ENCODE results near the gene MACROD2. TPM values are rescaled to one million over a fixed set of nuclear protein-coding genes. Genes with fewer than 3 reads are reported as not detected.

MACROD2 gene
- polyA plus RNA-seq, 1 donor from 2014 or later: 23.2 TPM

DNA sequence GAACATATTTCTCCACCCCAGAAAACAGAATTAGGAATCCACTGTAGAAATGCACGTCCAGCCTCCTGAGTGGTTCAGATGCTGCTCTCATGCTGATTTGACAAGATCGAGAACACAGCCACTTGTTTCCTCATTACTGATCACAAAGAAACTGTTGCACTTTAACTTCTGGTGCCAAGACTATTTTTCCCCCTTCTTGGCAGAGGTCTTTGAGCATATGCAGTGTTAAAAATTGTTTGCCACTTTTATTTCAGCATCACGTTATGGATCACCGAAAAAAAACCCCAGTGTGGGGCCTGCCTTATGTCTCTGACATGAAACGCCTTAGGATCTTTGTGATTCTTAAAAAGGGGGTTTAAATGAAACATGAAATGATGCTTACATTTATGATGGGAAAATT, 1511.0 kb downstream of the MACROD2 start:
- no peak overlapping the region for H3K27ac ChIP-seq (ENCODE audit: low read length)
- no peak overlapping the region for H3K4me3 ChIP-seq (ENCODE audit: low read length)
- H3K27me3 ChIP-seq (ENCODE audit: insufficient read depth, low read depth, low read length): no peaks in the 10 kb centered on the region
- H3K9ac ChIP-seq (ENCODE audit: low read length): no peak overlapping the region
- H3K79me2 ChIP-seq (replicated peaks; ENCODE audit: insufficient read depth, low read length): no peaks in the 10 kb centered on the region
- no peaks in the 10 kb centered on the region for H3K36me3 ChIP-seq (ENCODE audit: insufficient read depth, low read length)
- H3K4me2 ChIP-seq (ENCODE audit: low read length): no peak overlapping the region
- no peak overlapping the region for H2AFZ ChIP-seq (ENCODE audit: low read depth, low read length)
- H4K20me1 ChIP-seq (ENCODE audit: insufficient read depth): no peaks in the 10 kb centered on the region
- H3F3A ChIP-seq (ENCODE audit: insufficient read depth, low read length, poor library complexity, severe bottlenecking): no peaks in the 10 kb centered on the region
- H3K9me2 ChIP-seq (ENCODE audit: insufficient read depth, low read length): no peaks in the 10 kb centered on the region
- TF ChIP-seq TAF1 (IDR thresholded peaks at IDR 0.05; ENCODE audit: low read depth) (no peak), EP300 (conservative IDR thresholded peaks at IDR 0.05; ENCODE audit: poor library complexity, severe bottlenecking) (no peak), POLR2AphosphoS5 (IDR thresholded peaks at IDR 0.05) (no peak), RAD21 (conservative IDR thresholded peaks at IDR 0.05) (no peak), EZH2 (IDR thresholded peaks at IDR 0.05; ENCODE audit: borderline replicate concordance, insufficient read depth, low read length, poor library complexity, severe bottlenecking) (no peak), MXI1 (conservative IDR thresholded peaks at IDR 0.05; ENCODE audit: poor library complexity, severe bottlenecking) (no peak), SMC3 (conservative IDR thresholded peaks at IDR 0.05; ENCODE audit: poor library complexity) (no peak)
- TF ChIP-seq, protein P1, sequence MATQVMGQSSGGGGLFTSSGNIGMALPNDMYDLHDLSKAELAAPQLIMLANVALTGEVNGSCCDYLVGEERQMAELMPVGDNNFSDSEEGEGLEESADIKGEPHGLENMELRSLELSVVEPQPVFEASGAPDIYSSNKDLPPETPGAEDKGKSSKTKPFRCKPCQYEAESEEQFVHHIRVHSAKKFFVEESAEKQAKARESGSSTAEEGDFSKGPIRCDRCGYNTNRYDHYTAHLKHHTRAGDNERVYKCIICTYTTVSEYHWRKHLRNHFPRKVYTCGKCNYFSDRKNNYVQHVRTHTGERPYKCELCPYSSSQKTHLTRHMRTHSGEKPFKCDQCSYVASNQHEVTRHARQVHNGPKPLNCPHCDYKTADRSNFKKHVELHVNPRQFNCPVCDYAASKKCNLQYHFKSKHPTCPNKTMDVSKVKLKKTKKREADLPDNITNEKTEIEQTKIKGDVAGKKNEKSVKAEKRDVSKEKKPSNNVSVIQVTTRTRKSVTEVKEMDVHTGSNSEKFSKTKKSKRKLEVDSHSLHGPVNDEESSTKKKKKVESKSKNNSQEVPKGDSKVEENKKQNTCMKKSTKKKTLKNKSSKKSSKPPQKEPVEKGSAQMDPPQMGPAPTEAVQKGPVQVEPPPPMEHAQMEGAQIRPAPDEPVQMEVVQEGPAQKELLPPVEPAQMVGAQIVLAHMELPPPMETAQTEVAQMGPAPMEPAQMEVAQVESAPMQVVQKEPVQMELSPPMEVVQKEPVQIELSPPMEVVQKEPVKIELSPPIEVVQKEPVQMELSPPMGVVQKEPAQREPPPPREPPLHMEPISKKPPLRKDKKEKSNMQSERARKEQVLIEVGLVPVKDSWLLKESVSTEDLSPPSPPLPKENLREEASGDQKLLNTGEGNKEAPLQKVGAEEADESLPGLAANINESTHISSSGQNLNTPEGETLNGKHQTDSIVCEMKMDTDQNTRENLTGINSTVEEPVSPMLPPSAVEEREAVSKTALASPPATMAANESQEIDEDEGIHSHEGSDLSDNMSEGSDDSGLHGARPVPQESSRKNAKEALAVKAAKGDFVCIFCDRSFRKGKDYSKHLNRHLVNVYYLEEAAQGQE (IDR thresholded peaks at IDR 0.05; ENCODE audit: borderline replicate concordance): no peak
- TF ChIP-seq, protein P2, sequence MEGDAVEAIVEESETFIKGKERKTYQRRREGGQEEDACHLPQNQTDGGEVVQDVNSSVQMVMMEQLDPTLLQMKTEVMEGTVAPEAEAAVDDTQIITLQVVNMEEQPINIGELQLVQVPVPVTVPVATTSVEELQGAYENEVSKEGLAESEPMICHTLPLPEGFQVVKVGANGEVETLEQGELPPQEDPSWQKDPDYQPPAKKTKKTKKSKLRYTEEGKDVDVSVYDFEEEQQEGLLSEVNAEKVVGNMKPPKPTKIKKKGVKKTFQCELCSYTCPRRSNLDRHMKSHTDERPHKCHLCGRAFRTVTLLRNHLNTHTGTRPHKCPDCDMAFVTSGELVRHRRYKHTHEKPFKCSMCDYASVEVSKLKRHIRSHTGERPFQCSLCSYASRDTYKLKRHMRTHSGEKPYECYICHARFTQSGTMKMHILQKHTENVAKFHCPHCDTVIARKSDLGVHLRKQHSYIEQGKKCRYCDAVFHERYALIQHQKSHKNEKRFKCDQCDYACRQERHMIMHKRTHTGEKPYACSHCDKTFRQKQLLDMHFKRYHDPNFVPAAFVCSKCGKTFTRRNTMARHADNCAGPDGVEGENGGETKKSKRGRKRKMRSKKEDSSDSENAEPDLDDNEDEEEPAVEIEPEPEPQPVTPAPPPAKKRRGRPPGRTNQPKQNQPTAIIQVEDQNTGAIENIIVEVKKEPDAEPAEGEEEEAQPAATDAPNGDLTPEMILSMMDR (IDR thresholded peaks at IDR 0.05; ENCODE audit: poor library complexity, severe bottlenecking): no peak
- no peaks in the 10 kb centered on the region for H3K9me3 ChIP-seq (ENCODE audit: low read length)

DNA sequence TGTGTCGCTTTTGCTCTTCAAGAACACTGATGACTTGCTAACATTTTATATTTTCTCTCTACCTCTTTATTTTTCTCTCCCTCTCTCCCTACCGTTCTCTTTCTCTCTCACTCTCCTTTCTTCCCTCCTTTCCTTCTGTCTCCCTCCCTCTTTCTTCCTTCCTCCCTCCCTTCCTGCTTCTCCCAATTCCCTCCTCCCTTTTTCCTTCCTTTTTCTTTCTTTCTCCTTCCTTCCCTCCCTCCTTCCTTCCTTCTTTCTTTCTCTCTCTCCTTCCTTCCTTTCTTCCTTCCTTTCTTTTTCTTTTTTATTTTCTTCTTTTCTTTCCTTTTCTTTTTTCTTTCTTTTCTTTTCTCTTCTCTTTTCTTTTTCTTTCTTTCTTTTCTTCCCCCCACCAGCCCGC, 1511.8 kb downstream of the MACROD2 start:
- no peaks in the 10 kb centered on the region for H3K9me2 ChIP-seq (ENCODE audit: insufficient read depth, low read length)
- no peak overlapping the region for H3K9ac ChIP-seq (ENCODE audit: low read length)
- H3K9me3 ChIP-seq (ENCODE audit: low read length): no peaks in the 10 kb centered on the region
- H3K4me2 ChIP-seq (ENCODE audit: low read length): no peak overlapping the region
- no peak overlapping the region for H3K27ac ChIP-seq (ENCODE audit: low read length)
- no peaks in the 10 kb centered on the region for H3K27me3 ChIP-seq (ENCODE audit: insufficient read depth, low read depth, low read length)
- TF ChIP-seq EP300 (conservative IDR thresholded peaks at IDR 0.05; ENCODE audit: poor library complexity, severe bottlenecking) (no peak), SMC3 (conservative IDR thresholded peaks at IDR 0.05; ENCODE audit: poor library complexity) (no peak), POLR2AphosphoS5 (IDR thresholded peaks at IDR 0.05) (no peak), MXI1 (conservative IDR thresholded peaks at IDR 0.05; ENCODE audit: poor library complexity, severe bottlenecking) (no peak), TAF1 (IDR thresholded peaks at IDR 0.05; ENCODE audit: low read depth) (no peak), EZH2 (IDR thresholded peaks at IDR 0.05; ENCODE audit: borderline replicate concordance, insufficient read depth, low read length, poor library complexity, severe bottlenecking) (no peak), RAD21 (conservative IDR thresholded peaks at IDR 0.05) (no peak)
- TF ChIP-seq, protein P1 (IDR thresholded peaks at IDR 0.05; ENCODE audit: borderline replicate concordance): no peak
- TF ChIP-seq, protein P2 (IDR thresholded peaks at IDR 0.05; ENCODE audit: poor library complexity, severe bottlenecking): no peak
- H3K79me2 ChIP-seq (replicated peaks; ENCODE audit: insufficient read depth, low read length): no peaks in the 10 kb centered on the region
- H4K20me1 ChIP-seq (ENCODE audit: insufficient read depth): no peaks in the 10 kb centered on the region
- H3K36me3 ChIP-seq (ENCODE audit: insufficient read depth, low read length): no peaks in the 10 kb centered on the region
- H2AFZ ChIP-seq (ENCODE audit: low read depth, low read length): no peak overlapping the region
- no peaks in the 10 kb centered on the region for H3F3A ChIP-seq (ENCODE audit: insufficient read depth, low read length, poor library complexity, severe bottlenecking)
- H3K4me3 ChIP-seq (ENCODE audit: low read length): no peak overlapping the region
